A673 (cell line): ENCODE results near the gene LRTM2. TPM values are rescaled to one million over a fixed set of nuclear protein-coding genes. Genes with fewer than 3 reads are reported as not detected.

Experiments used
- BruUV-seq: library from RNA; stranded (reverse); fragments of 400-500 nt; replicated peaks from 2 replicates; lab custom pipeline; 2021; lab: Mats Ljungman, UMichigan
- CTCF ChIA-PET: fragments of 300-600 bp; sonication (Branson Sonifier 250); formaldehyde crosslinking; loops from one replicate; lab custom pipeline; 2022; ENCODE audit warnings: antibody characterized with exemption; lab: Charles Lee
- POLR2A ChIA-PET: fragments of 300-600 bp; sonication (Branson Sonifier 250); formaldehyde crosslinking; loops from one replicate; lab custom pipeline; 2022; ENCODE audit warnings: antibody characterized with exemption; ENCODE audit not compliant: low non-redundant PET; lab: Charles Lee
- DNase-seq: peaks from one replicate; pipeline ENCODE4 v3.0.0-alpha.2; 2015; ENCODE audit warnings: low spot score
- H3K27ac ChIP-seq: fragments of 200-600 bp; sonication (generic); 2 replicates; pipeline ENCODE4 v1.5.1; 2016; ENCODE audit warnings: mixed run types, low read depth, mild to moderate bottlenecking, mixed read lengths, antibody characterized with exemption, low read length; ENCODE audit not compliant: poor library complexity, severe bottlenecking
- H3K27me3 ChIP-seq: fragments of 200-600 bp; sonication (generic); replicated peaks from 2 replicates; pipeline ENCODE4 v1.6.1; 2017; ENCODE audit warnings: mixed run types, low read depth, mild to moderate bottlenecking, mixed read lengths, antibody characterized with exemption, low read length; ENCODE audit not compliant: insufficient read depth, poor library complexity
- H3K36me3 ChIP-seq: fragments of 200-600 bp; sonication (generic); 2 replicates; pipeline ENCODE4 v1.6.1; 2016; ENCODE audit warnings: mixed run types, mild to moderate bottlenecking, mixed read lengths, antibody characterized with exemption, low read length; ENCODE audit not compliant: insufficient read depth, poor library complexity, severe bottlenecking
- H3K4me1 ChIP-seq: fragments of 200-600 bp; sonication (generic); 2 replicates; pipeline ENCODE4 v1.6.1; 2017; ENCODE audit warnings: mixed run types, mild to moderate bottlenecking, mixed read lengths, antibody characterized with exemption, low read length; ENCODE audit not compliant: insufficient read depth, poor library complexity, severe bottlenecking
- H3K4me3 ChIP-seq: fragments of 200-600 bp; sonication (generic); 2 replicates; pipeline ENCODE4 v1.5.1; 2016; ENCODE audit warnings: low read depth, mixed run types, mild to moderate bottlenecking, mixed read lengths, low read length; ENCODE audit not compliant: poor library complexity, severe bottlenecking
- H3K9me3 ChIP-seq: fragments of 200-600 bp; sonication (generic); 2 replicates; pipeline ENCODE4 v1.6.1; 2016; ENCODE audit warnings: mixed run types, low read depth, mild to moderate bottlenecking, mixed read lengths, antibody characterized with exemption, low read length; ENCODE audit not compliant: poor library complexity, severe bottlenecking
- EZH2 ChIP-seq: fragments of 200-600 bp; sonication (generic); IDR thresholded peaks from 2 replicates; pipeline ENCODE4 v1.6.1; 2017; ENCODE audit warnings: borderline replicate concordance, low read depth, mild to moderate bottlenecking, mixed read lengths, antibody characterized with exemption, low read length; ENCODE audit not compliant: poor library complexity, severe bottlenecking
- intact Hi-C: fragments of 100-400 bp; cut with micrococcal nuclease; formaldehyde crosslinking; loops from one replicate; pipeline ENCODE4 v1.10.0; 2022; ENCODE audit not compliant: unreplicated experiment
- total RNA-seq: library from RNA; stranded (reverse); gene quantifications from 2 replicates; pipeline ENCODE4 v1.2.3, GENCODE V29; 2021
- TF ChIP-seq, protein P1 (sequence below): fragments of 300-800, 200-600 bp; sonication (generic); conservative IDR thresholded peaks from 2 replicates; pipeline ENCODE4 v1.5.1; 2017; ENCODE audit warnings: low read depth, mild to moderate bottlenecking, antibody characterized with exemption, low read length, moderate library complexity, mixed read lengths

The LRTM2 gene
- total RNA-seq, 1 experiment from 2014 or later = not detected

DNA sequence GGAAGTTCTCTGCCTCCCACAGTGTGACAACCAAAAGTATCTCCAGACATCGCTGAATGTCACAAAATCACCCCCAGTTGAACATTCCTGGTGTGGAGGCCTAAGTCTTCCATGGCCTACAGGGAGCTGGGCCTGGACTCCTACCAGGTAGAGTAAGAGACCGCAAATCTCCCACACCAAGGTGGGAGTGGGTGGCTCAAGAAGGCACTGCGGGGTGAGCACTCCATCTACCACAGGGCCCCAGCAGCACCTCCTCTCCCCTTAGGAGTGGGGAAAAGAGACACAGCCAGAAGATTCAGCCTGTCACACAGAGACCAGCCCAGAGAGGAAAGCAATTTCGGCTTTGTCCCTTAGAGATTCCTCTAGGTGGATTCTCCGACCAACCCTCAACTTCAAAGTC lies 25.5 kb downstream of the LRTM2 start:
- H3K9me3 ChIP-seq = no peaks in the 10 kb centered on the region
- intact Hi-C loops = no loop called here
- no peak for DNase-seq
- no peak overlapping the region for H3K27ac ChIP-seq
- peaks cover 40% of the 10 kb centered on the region for H3K4me1 ChIP-seq
- CTCF ChIA-PET = no interaction called here
- H3K36me3 ChIP-seq = no peaks in the 10 kb centered on the region
- TF ChIP-seq, protein P1, sequence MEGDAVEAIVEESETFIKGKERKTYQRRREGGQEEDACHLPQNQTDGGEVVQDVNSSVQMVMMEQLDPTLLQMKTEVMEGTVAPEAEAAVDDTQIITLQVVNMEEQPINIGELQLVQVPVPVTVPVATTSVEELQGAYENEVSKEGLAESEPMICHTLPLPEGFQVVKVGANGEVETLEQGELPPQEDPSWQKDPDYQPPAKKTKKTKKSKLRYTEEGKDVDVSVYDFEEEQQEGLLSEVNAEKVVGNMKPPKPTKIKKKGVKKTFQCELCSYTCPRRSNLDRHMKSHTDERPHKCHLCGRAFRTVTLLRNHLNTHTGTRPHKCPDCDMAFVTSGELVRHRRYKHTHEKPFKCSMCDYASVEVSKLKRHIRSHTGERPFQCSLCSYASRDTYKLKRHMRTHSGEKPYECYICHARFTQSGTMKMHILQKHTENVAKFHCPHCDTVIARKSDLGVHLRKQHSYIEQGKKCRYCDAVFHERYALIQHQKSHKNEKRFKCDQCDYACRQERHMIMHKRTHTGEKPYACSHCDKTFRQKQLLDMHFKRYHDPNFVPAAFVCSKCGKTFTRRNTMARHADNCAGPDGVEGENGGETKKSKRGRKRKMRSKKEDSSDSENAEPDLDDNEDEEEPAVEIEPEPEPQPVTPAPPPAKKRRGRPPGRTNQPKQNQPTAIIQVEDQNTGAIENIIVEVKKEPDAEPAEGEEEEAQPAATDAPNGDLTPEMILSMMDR = no peak
- TF ChIP-seq EZH2 = no peak
- POLR2A ChIA-PET = no interaction called here
- no peaks in the 10 kb centered on the region for H3K27me3 ChIP-seq
- no peak overlapping the region for H3K4me3 ChIP-seq
- no TSS peak for BruUV-seq

DNA sequence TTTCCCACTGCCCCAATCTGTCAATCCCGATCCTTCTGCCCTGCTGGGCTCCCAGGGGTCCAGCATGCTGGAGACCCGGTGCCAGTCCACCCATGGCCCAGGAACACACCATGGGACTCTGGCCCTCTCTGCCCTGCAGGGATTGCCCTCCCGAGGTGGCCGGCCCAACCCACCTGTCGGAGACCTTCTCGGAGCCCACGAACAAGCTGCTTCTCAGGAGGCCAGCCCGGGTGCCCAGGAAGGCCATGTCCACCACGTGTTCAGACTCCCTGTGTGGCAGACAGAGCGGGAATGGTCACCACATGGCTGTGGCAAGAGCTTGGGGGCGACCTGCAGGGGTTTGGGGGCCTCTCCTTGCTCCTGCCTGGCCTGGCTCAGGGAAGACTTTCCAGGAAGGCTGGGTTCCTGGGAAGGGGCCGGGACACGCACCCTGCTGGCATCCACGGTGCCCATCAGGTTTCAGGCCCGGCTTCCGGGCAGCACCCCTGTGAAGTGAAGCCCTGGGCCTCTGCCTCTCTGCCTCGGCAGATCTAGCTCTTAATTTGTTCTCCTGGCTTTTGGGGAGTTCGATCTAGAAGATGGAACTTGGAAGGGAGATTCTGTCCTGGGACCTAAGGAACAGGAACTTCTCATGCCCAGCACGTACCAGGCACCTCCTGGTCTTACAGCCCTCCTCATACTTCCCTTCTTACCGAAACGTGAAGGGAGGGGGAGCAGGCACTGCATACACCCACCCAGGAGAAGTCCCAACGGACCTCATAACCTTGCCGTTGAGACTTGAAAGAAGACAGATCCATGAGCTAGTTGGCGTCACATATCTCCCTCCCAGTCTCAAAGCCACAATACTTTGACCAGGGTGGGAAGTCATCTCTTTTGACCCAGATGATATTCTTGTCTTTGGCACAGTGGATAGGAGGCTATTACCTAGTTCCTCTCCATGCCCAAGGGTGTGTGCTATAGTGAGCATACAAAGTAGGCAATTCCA lies 26.3 kb downstream of the LRTM2 start:
- intact Hi-C loops = no loop called here
- peaks cover 48% of the 10 kb centered on the region for H3K4me1 ChIP-seq
- TF ChIP-seq, protein P1 = no peak
- TF ChIP-seq EZH2 = no peak
- no peaks in the 10 kb centered on the region for H3K9me3 ChIP-seq
- no peak overlapping the region for H3K27ac ChIP-seq
- ChIA-PET POLR2A (no interaction called here), CTCF (no interaction called here)
- no peaks in the 10 kb centered on the region for H3K36me3 ChIP-seq
- no peak overlapping the region for H3K4me3 ChIP-seq
- DNase-seq = no peak
- H3K27me3 ChIP-seq = no peaks in the 10 kb centered on the region
- BruUV-seq = no TSS peak

DNA sequence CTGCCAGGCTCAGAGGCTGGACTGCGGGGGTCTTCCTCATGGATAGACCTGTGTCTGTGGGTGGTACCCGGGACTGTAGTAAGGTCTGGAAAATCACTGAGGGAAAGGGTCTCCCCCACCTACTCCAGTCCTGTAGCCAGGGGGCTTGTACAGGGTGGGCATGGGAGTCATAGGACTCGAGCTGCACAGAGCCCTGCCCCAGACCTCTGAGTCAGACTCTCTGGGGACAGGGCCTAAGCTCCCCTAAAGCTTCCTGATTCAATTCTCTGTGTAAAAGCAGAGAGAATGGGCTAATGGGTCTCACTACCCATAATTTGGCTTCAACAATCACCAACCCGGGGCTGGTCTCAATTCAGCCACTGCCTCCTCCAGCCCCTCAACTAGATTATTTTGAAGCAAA lies 27.0 kb downstream of the LRTM2 start:
- Histone ChIP-seq H3K27me3 (no peaks in the 10 kb centered on the region), H3K9me3 (no peaks in the 10 kb centered on the region), H3K4me1 (peaks cover 55% of the 10 kb centered on the region), H3K4me3 (no peak overlapping the region), H3K36me3 (no peaks in the 10 kb centered on the region), H3K27ac (no peak overlapping the region)
- DNase-seq = peak; percentile 39
- ChIA-PET CTCF (no interaction called here), POLR2A (no interaction called here)
- no TSS peak for BruUV-seq
- TF ChIP-seq, protein P1 = no peak
- no peak for TF ChIP-seq EZH2
- intact Hi-C loops = no loop called here
